NT2/D1 (cell line): ENCODE results near the gene PLA2G6.

Source experiments
- YY1 ChIP-seq: IDR thresholded peaks from 2 replicates; pipeline ENCODE4 v1.6.1; 2011; ENCODE audit not compliant: insufficient read length, insufficient read depth
- ZNF274 ChIP-seq: IDR thresholded peaks from 2 replicates; pipeline ENCODE4 v1.6.1; 2011; ENCODE audit warnings: mild to moderate bottlenecking, low read depth, low read length

DNA sequence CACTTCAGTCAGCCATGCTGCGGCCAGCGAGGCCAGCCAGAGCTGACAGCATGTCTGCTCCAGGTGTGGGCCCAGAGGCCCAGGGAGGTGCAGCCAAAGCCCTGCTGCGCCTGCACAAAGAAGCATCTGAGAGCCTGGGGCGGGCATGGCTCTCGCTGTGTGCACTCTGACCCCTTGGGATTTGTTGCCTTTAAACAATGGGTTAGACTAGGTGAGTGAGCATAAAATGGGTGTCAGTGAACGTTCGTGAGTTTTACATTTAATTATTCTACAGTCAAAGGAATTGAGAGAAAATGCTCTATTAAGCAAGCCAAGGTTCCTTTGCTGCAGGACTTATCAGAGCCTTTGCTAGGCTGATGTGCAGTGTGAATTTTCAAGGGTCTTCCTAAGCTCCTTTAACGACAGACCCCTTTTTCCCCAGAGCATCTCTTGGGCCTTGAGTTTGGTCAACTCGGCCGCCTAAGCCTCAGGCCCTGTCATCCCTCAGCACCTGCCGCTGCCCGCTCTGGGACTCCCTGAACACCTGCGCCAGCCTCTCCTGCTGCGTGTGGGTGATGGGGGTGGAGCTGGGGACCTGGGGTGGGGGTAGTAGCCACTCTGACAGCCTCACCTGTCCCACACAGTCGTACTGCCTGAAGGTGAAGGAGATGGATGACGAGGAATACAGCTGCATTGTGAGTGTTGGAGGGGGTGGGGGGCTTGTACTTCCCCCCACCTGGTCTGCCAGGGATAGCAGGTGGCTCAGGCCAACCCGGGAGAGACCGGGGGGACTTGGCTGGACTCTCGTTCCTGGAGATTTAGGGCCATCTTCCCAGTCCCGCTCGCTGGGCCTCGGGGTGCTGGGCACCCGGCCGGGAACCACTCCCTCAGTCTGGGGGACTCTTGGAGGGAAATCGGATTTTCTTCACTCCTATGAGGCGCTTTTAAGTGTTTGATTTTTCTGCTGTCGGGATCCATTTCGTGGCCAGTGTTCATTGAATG is 108.2 kb downstream of the PLA2G6 start:
- TF ChIP-seq ZNF274 = no peak
- no peak for TF ChIP-seq YY1
